Upper lobe of left lung (tissue), 6 donors: Measurements from ENCODE around the gene MAFF. TPM values are rescaled to one million over a fixed set of nuclear protein-coding genes. Genes with fewer than 3 reads are reported as not detected.

ENCODE experiments used
- ATAC-seq, 2 donors: fragments of 200-7000 bp; cut with Tn5 transposase; one replicate each; pipeline ENCODE4 v1.9.1; 2022; ENCODE audit warnings: mild to moderate bottlenecking in 2 of 2, moderate library complexity in 2 of 2; ENCODE audit not compliant: low FRiP score in 2 of 2
- DNase-seq, 2 donors: peaks; one replicate each; pipeline ENCODE4 v3.0.0-alpha.2; 2019 to 2020
- H3K27ac ChIP-seq, 4 donors: fragments of 200-600 bp; sonication (generic); one replicate each; pipeline ENCODE4 v1.5.1; 2016 to 2019
- H3K27me3 ChIP-seq, 4 donors: fragments of 200-600 bp; sonication (generic); one replicate each; pipeline ENCODE4 v1.5.1; 2017 to 2019
- H3K36me3 ChIP-seq, 4 donors: fragments of 200-600 bp; sonication (generic); one replicate each; pipeline ENCODE4 v1.5.1; 2016 to 2019
- H3K4me1 ChIP-seq, 4 donors: fragments of 200-600 bp; sonication (generic); one replicate each; pipeline ENCODE4 v1.5.1; 2018 to 2019
- H3K4me3 ChIP-seq, 4 donors: fragments of 200-600 bp; sonication (generic); one replicate each; pipeline ENCODE4 v1.5.1; 2017 to 2019; ENCODE audit warnings: mild to moderate bottlenecking in 2 of 4, moderate library complexity in 1 of 4
- H3K9me3 ChIP-seq, 4 donors: fragments of 200-600 bp; sonication (generic); one replicate each; pipeline ENCODE4 v1.5.1; 2018 to 2019
- CTCF ChIP-seq, 6 experiments: fragments of 450-650 bp in 4 of 6; fragments of 200-600 bp in 2 of 6; sonication (generic) in 2 of 6; IDR thresholded peaks; one replicate each; pipeline ENCODE4 v1.5.1; 2016 to 2019; ENCODE audit warnings: antibody characterized with exemption in 6 of 6
- EP300 ChIP-seq, 4 donors: sonication (generic); formaldehyde crosslinking; IDR thresholded peaks; one replicate each; pipeline ENCODE4 v1.5.1; 2017; ENCODE audit warnings: antibody characterized with exemption in 4 of 4, control low read depth in 2 of 4
- POLR2A ChIP-seq, 4 donors: fragments of 450-650 bp; IDR thresholded peaks; one replicate each; pipeline ENCODE4 v1.5.1; 2016 to 2017; ENCODE audit warnings: antibody characterized with exemption in 4 of 4, mild to moderate bottlenecking in 2 of 4
- POLR2AphosphoS5 ChIP-seq, 2 donors: sonication (generic); formaldehyde crosslinking; IDR thresholded peaks; one replicate each; pipeline ENCODE4 v1.5.1; 2017; ENCODE audit warnings: antibody characterized with exemption in 2 of 2
- WGBS, 2 donors: methylation state at CpG; one replicate each; pipeline ENCODE4 v1.1.5; 2017 to 2018; 5-methylcytosine and 5-hydroxymethylcytosine counted together
- total RNA-seq, 6 donors: library from RNA; depleted of rRNA in 4 of 6; stranded (reverse); fragments of >200 nt in 4 of 6; gene quantifications; one replicate each; pipeline versions ENCODE4 v1.1.0 to v1.2.1, GENCODE V29; 2016 to 2021
- donor health status: DM: no; HTN: no; CAD: no; lungs with moderate emphysema.
- donor health status: DM: no; HTN: yes; CAD: no; lungs with severe emphysema.

MAFF gene
- total RNA-seq, 6 donors from 2014 or later = 25.1 to 75.7 (median 44.5) TPM

GRCh38 chr22:38257181-38257580 lies 55.4 kb downstream of the MAFF start:
- H3K4me3 ChIP-seq = no peak overlapping the region
- DNase-seq (no peak), ATAC-seq (peak in 1 of 2 donors; percentile 65)
- peak overlapping the region; percentile 58 to 77 (median 74) for H3K27ac ChIP-seq
- 53 to 59% methylated on average over 14 of the region's 14 CpGs for WGBS, 2 donors
- H3K36me3 ChIP-seq = no peaks in the 10 kb centered on the region
- H3K4me1 ChIP-seq = peaks cover 47 to 66% (median 58%) of the 10 kb centered on the region in 4 donors
- no peaks in the 10 kb centered on the region for H3K9me3 ChIP-seq
- TF ChIP-seq POLR2A (IDR thresholded peaks at IDR 0.05) = no peak
- TF ChIP-seq EP300 (IDR thresholded peaks at IDR 0.05) = no peak
- TF ChIP-seq CTCF (IDR thresholded peaks at IDR 0.05) = no peak
- TF ChIP-seq POLR2AphosphoS5 (IDR thresholded peaks at IDR 0.05) = no peak
- no peaks in the 10 kb centered on the region for H3K27me3 ChIP-seq

GRCh38 chr22:38257650-38258250 lies 56.0 kb downstream of the MAFF start:
- ATAC-seq = no peak
- 74 to 78% methylated on average over 4 of the region's 4 CpGs for WGBS, 2 donors

GRCh38 chr22:38258895-38259294 lies 57.1 kb downstream of the MAFF start:
- H3K9me3 ChIP-seq = no peaks in the 10 kb centered on the region
- H3K36me3 ChIP-seq = peaks cover 0 to 14% (median 0%) of the 10 kb centered on the region in 4 donors
- H3K27ac ChIP-seq = peak overlapping the region; percentile 58 to 77 (median 74)
- 32 to 38% methylated on average over 8 of the region's 8 CpGs for WGBS, 2 donors
- H3K4me1 ChIP-seq = peaks cover 54 to 73% (median 64%) of the 10 kb centered on the region in 4 donors
- no peak overlapping the region for H3K4me3 ChIP-seq
- no peak for DNase-seq
- TF ChIP-seq POLR2AphosphoS5 (IDR thresholded peaks at IDR 0.05) (peak; percentile 68 to 87), EP300 (IDR thresholded peaks at IDR 0.05) (peak; percentile 84 to 91 (median 90)), CTCF (IDR thresholded peaks at IDR 0.05) (no peak), POLR2A (IDR thresholded peaks at IDR 0.05) (no peak)
- ATAC-seq = no peak
- no peaks in the 10 kb centered on the region for H3K27me3 ChIP-seq

More at GRCh38 chr22:38257650-38258250, 56.0 kb downstream of the MAFF start:
- H3K4me3 ChIP-seq = no peak overlapping the region
- no peaks in the 10 kb centered on the region for H3K9me3 ChIP-seq
- no peak for DNase-seq
- H3K36me3 ChIP-seq = peaks cover 0 to 2% (median 0%) of the 10 kb centered on the region in 4 donors
- no peak for TF ChIP-seq POLR2AphosphoS5 (IDR thresholded peaks at IDR 0.05)
- TF ChIP-seq POLR2A (IDR thresholded peaks at IDR 0.05) = no peak
- TF ChIP-seq EP300 (IDR thresholded peaks at IDR 0.05) = no peak
- no peak for TF ChIP-seq CTCF (IDR thresholded peaks at IDR 0.05)
- H3K4me1 ChIP-seq = peaks cover 53 to 69% (median 63%) of the 10 kb centered on the region in 4 donors
- H3K27ac ChIP-seq = peak overlapping the region; percentile 58 to 77 (median 74)
- no peaks in the 10 kb centered on the region for H3K27me3 ChIP-seq

- DNase-seq (no peak), ATAC-seq (no peak)
- peaks cover 0 to 18% (median 0%) of the 10 kb centered on the region in 4 donors for H3K36me3 ChIP-seq
- WGBS, 2 donors = 63 to 73% methylated on average over 7 to 8 of the region's 8 CpGs
- peaks cover 54 to 78% (median 64%) of the 10 kb centered on the region in 4 donors for H3K4me1 ChIP-seq
- H3K4me3 ChIP-seq = no peak overlapping the region
- TF ChIP-seq POLR2A (IDR thresholded peaks at IDR 0.05) = no peak
- H3K27ac ChIP-seq = peak overlapping the region; percentile 58 to 77 (median 74)
- no peaks in the 10 kb centered on the region for H3K9me3 ChIP-seq
- no peaks in the 10 kb centered on the region for H3K27me3 ChIP-seq
Observed at GRCh38 chr22:38259370-38259769, 57.6 kb downstream of the MAFF start.

GRCh38 chr22:38260761-38261681 lies 59.2 kb downstream of the MAFF start:
- H3K27ac ChIP-seq = peak overlapping the region; percentile 58 to 77 (median 74)
- DNase-seq (no peak), ATAC-seq (peak; percentile 5 to 14)
- H3K9me3 ChIP-seq = no peaks in the 10 kb centered on the region
- H3K27me3 ChIP-seq = no peaks in the 10 kb centered on the region
- H3K4me3 ChIP-seq = no peak overlapping the region
- 62 to 67% methylated on average over 12 to 15 of the region's 15 CpGs for WGBS, 2 donors
- TF ChIP-seq EP300 (IDR thresholded peaks at IDR 0.05) (no peak), POLR2A (IDR thresholded peaks at IDR 0.05) (no peak), CTCF (IDR thresholded peaks at IDR 0.05) (no peak)
- peaks cover 62 to 93% (median 76%) of the 10 kb centered on the region in 4 donors for H3K4me1 ChIP-seq
- peaks cover 0 to 18% (median 0%) of the 10 kb centered on the region in 4 donors for H3K36me3 ChIP-seq
